NCI-H748 treated with DMSO at 0.1 percent for 48 hours (cell line): ENCODE measurements around the gene NUDT1.

Source experiments
- DNase-seq: peaks from one replicate; lab custom pipeline; 2025; lab: John Stamatoyannopoulos, UW

The NUDT1 gene

DNA sequence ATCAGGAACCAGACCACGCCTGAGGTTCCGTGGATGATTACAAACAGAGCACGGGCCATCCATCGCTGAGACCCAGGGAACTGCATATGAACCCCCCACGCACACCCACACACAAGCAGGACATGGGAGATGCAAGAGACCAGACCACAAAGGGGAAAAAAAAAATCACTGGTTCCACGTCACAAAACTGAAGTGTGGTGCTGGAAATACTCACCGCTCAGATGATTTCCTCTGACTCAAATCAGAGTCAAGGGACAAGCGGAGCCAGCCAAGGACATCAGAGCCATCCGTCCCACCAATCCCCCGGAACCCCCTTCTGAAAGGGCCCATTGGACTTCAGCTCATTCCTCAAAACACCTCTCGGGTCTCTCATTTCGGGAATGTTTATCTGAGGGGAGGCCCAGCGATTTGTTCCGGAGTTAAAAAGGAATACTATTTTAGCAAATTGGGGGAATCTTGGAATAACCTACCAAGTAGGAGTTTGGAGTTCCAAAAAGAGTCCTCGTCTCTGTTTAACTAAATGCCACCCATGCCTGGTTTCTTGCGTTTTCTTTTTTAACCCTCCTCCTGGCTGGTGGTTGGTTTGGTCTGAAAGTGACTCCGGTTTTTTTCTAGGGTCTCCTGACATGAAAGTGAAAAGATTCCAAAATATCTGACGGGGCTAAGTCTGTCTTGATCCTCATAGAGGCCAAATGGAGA is 57.3 kb downstream of the NUDT1 start:
- DNase-seq, result no peak

- no peak for DNase-seq
Measured at GRCh38 chr7:2299870-2300512, 58.0 kb downstream of the NUDT1 start.
